ENCODE results near the gene NDUFS2. TPM values are rescaled to one million over a fixed set of nuclear protein-coding genes. Genes with fewer than 3 reads are reported as not detected.

Gene NDUFS2
- total and polyA plus RNA-seq, 9 of the 15 experiments (the other 6 are each of a cell fraction or from before 2014, with no cell fraction given) = 70.0 to 176 (median 141) TPM

DNA sequence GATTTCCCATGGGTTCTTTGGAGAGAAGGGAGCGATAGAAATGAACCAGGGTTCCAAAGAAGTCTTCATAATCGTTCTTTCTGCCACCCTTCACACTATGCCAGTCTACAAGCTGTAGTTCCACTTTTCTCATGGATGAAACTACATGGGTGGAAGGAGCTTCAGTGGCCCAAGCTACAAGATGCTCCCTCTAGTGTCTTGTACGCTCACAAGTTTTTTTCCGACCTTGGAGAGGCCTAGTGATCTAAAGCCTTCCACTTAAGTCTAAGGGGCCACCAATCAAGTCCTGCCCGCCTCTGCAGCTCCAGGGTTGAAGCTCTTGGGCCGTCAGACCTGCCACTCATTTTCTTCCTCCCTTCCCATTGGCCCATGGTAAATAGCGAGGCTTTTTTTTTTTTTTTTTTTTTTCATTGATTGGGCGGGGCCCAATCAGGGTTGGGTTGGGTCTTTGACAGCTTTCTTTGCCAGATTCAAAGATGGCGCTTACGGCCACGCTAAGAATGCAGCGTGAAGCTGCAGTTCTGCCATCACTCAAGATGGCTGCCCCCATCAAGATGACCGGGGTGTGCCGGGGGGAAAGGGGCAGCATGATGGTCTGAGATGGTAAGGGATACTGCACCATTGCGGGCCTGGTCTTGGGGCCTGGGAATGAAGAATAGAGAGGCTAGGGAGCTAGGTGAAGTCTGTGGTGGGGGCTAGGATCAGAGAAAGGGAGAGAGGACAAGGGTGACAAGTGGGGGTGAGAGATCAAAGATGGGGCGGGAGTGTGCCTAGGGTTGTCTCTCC is 23.6 kb downstream of the NDUFS2 start, which contains the start of gene TOMM40L (continued):
- TF ChIP-seq MTF1 (CRISPR knock-in tag; IDR thresholded peaks at IDR 0.05; ENCODE audit: borderline replicate concordance) (no peak), ZNF239 (CRISPR knock-in tag; IDR thresholded peaks at IDR 0.05) (no peak), IRF1 (CRISPR knock-in tag; IDR thresholded peaks at IDR 0.05; ENCODE audit: borderline replicate concordance) (no peak), ZNF316 (IDR thresholded peaks at IDR 0.05) (no peak), AFF4 (CRISPR knock-in tag; IDR thresholded peaks at IDR 0.05) (no peak), SOX6 (IDR thresholded peaks at IDR 0.05) (no peak), BCL6 (CRISPR knock-in tag; IDR thresholded peaks at IDR 0.05) (no peak), ETV5 (CRISPR knock-in tag; IDR thresholded peaks at IDR 0.05; ENCODE audit: low read depth) (no peak), XRCC4 (IDR thresholded peaks at IDR 0.05; ENCODE audit: extremely low read depth, insufficient read depth, insufficient read length) (no peak), MBD1 (CRISPR knock-in tag; IDR thresholded peaks at IDR 0.05) (no peak), PCBP2 (IDR thresholded peaks at IDR 0.05; ENCODE audit: low read depth, low read length, poor library complexity, severe bottlenecking) (no peak), FOXP1 (CRISPR knock-in tag; IDR thresholded peaks at IDR 0.05) (no peak), ILK (tag; IDR thresholded peaks at IDR 0.05; ENCODE audit: borderline replicate concordance, low read depth) (no peak), TSC22D4 (tag; IDR thresholded peaks at IDR 0.05) (no peak), MEIS2 (IDR thresholded peaks at IDR 0.05; ENCODE audit: partially characterized antibody) (peak; percentile 86), ADNP (tag; IDR thresholded peaks at IDR 0.05) (no peak)
- TF ChIP-seq, protein P1, sequence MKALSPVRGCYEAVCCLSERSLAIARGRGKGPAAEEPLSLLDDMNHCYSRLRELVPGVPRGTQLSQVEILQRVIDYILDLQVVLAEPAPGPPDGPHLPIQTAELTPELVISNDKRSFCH (CRISPR knock-in tag; IDR thresholded peaks at IDR 0.05) = no peak
- TF ChIP-seq, protein P1 (tag; IDR thresholded peaks at IDR 0.05) = no peak
- TF ChIP-seq, protein P2, sequence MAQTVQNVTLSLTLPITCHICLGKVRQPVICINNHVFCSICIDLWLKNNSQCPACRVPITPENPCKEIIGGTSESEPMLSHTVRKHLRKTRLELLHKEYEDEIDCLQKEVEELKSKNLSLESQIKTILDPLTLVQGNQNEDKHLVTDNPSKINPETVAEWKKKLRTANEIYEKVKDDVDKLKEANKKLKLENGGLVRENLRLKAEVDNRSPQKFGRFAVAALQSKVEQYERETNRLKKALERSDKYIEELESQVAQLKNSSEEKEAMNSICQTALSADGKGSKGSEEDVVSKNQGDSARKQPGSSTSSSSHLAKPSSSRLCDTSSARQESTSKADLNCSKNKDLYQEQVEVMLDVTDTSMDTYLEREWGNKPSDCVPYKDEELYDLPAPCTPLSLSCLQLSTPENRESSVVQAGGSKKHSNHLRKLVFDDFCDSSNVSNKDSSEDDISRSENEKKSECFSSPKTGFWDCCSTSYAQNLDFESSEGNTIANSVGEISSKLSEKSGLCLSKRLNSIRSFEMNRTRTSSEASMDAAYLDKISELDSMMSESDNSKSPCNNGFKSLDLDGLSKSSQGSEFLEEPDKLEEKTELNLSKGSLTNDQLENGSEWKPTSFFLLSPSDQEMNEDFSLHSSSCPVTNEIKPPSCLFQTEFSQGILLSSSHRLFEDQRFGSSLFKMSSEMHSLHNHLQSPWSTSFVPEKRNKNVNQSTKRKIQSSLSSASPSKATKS (CRISPR knock-in tag; IDR thresholded peaks at IDR 0.05) = no peak
